ENCODE data around the gene CD74. TPM values are rescaled to one million over a fixed set of nuclear protein-coding genes. Genes with fewer than 3 reads are reported as not detected.

Gene CD74
- total and polyA plus RNA-seq, 10 of the 15 experiments (the other 5 are each of a cell fraction or from before 2014, with no cell fraction given), result 1,387 to 11,063 (median 3,922) TPM

DNA sequence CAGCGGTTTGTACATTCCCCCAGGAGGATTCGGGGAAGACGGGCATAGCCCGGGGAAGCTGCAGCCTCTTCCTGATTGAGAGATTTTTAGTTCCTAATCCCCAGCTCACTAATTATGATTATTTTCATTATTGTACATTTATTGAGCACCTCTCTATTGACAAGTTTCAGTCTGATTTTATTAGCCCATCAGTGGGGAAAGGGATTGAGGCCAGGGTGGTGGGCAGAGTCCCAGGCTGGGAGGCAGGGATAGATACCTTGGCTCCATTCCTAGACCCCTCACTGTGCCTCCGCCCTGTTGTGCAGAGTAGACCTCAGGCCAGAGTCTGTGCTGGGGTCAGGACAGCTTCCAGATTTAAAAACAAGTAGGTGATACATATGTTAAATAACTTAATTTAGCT lies 28.0 kb downstream of the CD74 start:
- H2AFZ ChIP-seq (ENCODE audit: control insufficient read depth, low read depth, low read length), result no peak overlapping the region
- ChIA-PET POLR2A (no interaction called here), RAD21 (ENCODE audit: unreplicated experiment) (no interaction called here), SMC1A (ENCODE audit: uncharacterized antibody, unreplicated experiment) (no interaction called here), CTCF (interaction anchor here (1.3 to 2.6 kb wide), 2 partner anchors 34 to 51 kb away, joined by 3 to 6 read pairs; no protein-coding TSS in a partner anchor)
- H3K27ac ChIP-seq (ENCODE audit: control insufficient read depth, insufficient read depth), result no peak overlapping the region
- DNase-seq (ENCODE audit: low read depth, low spot score) (no peak), FAIRE-seq (no peak), ATAC-seq (no peak)
- H3K9me3 ChIP-seq (replicated peaks; ENCODE audit: control insufficient read depth, insufficient read depth, low read length), result no peaks in the 10 kb centered on the region
- H3K4me2 ChIP-seq (ENCODE audit: control insufficient read depth, insufficient read depth), result no peak overlapping the region
- no peaks in the 10 kb centered on the region for H4K20me1 ChIP-seq (ENCODE audit: control insufficient read depth, insufficient read depth)
- no peaks in the 10 kb centered on the region for H3K27me3 ChIP-seq (replicated peaks in 1 of 2; ENCODE audit: control insufficient read depth in 2 of 2, insufficient read depth in 2 of 2, low read length in 1 of 2)
- no peaks in the 10 kb centered on the region for H3K4me1 ChIP-seq (ENCODE audit: control insufficient read depth, insufficient read depth, low read length)
- H3K79me2 ChIP-seq (ENCODE audit: control insufficient read depth, insufficient read depth, low read length), result no peaks in the 10 kb centered on the region
- TF ChIP-seq ETV6 (conservative IDR thresholded peaks at IDR 0.05 in 1 of 2, IDR thresholded peaks at IDR 0.05 in 1 of 2; ENCODE audit: borderline replicate concordance in 1 of 2, low read depth in 1 of 2) (no peak), IKZF1 (conservative IDR thresholded peaks at IDR 0.05) (no peak), HDAC6 (IDR thresholded peaks at IDR 0.05; ENCODE audit: unreplicated experiment) (no peak), FOXK2 (IDR thresholded peaks at IDR 0.05) (no peak), ZSCAN29 (IDR thresholded peaks at IDR 0.05) (no peak), POLR2AphosphoS2 (IDR thresholded peaks at IDR 0.05; ENCODE audit: low read depth, low read length) (no peak), BRCA1 (IDR thresholded peaks at IDR 0.05; ENCODE audit: low read depth, low read length) (no peak), ZNF384 (IDR thresholded peaks at IDR 0.05; ENCODE audit: borderline replicate concordance, low read depth, low read length) (no peak), NRF1 (conservative IDR thresholded peaks at IDR 0.05; ENCODE audit: low read depth, low read length) (no peak), MTA3 (IDR thresholded peaks at IDR 0.05; ENCODE audit: borderline replicate concordance, low read length) (no peak), EGR1 (IDR thresholded peaks at IDR 0.05; ENCODE audit: borderline replicate concordance in 1 of 2, low read depth in 2 of 2, low read length in 2 of 2) (no peak), NFYA (IDR thresholded peaks at IDR 0.05; ENCODE audit: borderline replicate concordance, low read depth, low read length) (no peak), YY1 (IDR thresholded peaks at IDR 0.05; ENCODE audit: low read depth, low read length) (no peak), ASH2L (IDR thresholded peaks at IDR 0.05; ENCODE audit: borderline replicate concordance, low read depth) (no peak), CBX3 (IDR thresholded peaks at IDR 0.05; ENCODE audit: borderline replicate concordance, low read depth) (no peak), TCF12 (IDR thresholded peaks at IDR 0.05; ENCODE audit: low read depth, low read length) (no peak)
- TF ChIP-seq, protein P1, sequence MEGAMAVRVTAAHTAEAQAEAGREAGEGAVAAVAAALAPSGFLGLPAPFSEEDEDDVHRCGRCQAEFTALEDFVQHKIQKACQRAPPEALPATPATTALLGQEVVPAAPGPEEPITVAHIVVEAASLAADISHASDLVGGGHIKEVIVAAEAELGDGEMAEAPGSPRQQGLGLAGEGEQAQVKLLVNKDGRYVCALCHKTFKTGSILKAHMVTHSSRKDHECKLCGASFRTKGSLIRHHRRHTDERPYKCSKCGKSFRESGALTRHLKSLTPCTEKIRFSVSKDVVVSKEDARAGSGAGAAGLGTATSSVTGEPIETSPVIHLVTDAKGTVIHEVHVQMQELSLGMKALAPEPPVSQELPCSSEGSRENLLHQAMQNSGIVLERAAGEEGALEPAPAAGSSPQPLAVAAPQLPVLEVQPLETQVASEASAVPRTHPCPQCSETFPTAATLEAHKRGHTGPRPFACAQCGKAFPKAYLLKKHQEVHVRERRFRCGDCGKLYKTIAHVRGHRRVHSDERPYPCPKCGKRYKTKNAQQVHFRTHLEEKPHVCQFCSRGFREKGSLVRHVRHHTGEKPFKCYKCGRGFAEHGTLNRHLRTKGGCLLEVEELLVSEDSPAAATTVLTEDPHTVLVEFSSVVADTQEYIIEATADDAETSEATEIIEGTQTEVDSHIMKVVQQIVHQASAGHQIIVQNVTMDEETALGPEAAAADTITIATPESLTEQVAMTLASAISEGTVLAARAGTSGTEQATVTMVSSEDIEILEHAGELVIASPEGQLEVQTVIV (IDR thresholded peaks at IDR 0.05; ENCODE audit: borderline replicate concordance, partially characterized antibody), result no peak
- TF ChIP-seq, protein P2, sequence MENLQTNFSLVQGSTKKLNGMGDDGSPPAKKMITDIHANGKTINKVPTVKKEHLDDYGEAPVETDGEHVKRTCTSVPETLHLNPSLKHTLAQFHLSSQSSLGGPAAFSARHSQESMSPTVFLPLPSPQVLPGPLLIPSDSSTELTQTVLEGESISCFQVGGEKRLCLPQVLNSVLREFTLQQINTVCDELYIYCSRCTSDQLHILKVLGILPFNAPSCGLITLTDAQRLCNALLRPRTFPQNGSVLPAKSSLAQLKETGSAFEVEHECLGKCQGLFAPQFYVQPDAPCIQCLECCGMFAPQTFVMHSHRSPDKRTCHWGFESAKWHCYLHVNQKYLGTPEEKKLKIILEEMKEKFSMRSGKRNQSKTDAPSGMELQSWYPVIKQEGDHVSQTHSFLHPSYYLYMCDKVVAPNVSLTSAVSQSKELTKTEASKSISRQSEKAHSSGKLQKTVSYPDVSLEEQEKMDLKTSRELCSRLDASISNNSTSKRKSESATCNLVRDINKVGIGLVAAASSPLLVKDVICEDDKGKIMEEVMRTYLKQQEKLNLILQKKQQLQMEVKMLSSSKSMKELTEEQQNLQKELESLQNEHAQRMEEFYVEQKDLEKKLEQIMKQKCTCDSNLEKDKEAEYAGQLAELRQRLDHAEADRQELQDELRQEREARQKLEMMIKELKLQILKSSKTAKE (IDR thresholded peaks at IDR 0.05; ENCODE audit: low read depth, poor library complexity, severe bottlenecking), result no peak
- TF ChIP-seq, protein P3, sequence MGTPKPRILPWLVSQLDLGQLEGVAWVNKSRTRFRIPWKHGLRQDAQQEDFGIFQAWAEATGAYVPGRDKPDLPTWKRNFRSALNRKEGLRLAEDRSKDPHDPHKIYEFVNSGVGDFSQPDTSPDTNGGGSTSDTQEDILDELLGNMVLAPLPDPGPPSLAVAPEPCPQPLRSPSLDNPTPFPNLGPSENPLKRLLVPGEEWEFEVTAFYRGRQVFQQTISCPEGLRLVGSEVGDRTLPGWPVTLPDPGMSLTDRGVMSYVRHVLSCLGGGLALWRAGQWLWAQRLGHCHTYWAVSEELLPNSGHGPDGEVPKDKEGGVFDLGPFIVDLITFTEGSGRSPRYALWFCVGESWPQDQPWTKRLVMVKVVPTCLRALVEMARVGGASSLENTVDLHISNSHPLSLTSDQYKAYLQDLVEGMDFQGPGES (IDR thresholded peaks at IDR 0.05), result no peak
- no peak overlapping the region for H3K9ac ChIP-seq (ENCODE audit: control insufficient read depth, insufficient read depth, low read length)
- in situ Hi-C loops (cut with MboI), result no loop called here
- intact Hi-C loops (cut with micrococcal nuclease; ENCODE audit: unreplicated experiment), result no loop called here
- no peak overlapping the region for H3K4me3 ChIP-seq
- 95% methylated on average over 5 of the region's 5 CpGs for WGBS (ENCODE audit: insufficient coverage, insufficient replicate concordance, low lambda C conversion rate, missing lambda C conversion rate)
- peaks cover 34 to 54% of the 10 kb centered on the region in 2 experiments for H3K36me3 ChIP-seq (ENCODE audit: control insufficient read depth in 2 of 2, insufficient read depth in 2 of 2, low read length in 1 of 2)
- no TSS peak for BruUV-seq (replicated peaks)

Measured in GM12878 (cell line).